GM19193 (cell line): Measurements from ENCODE around the gene KDM5B.

Source experiments
- POLR2A ChIP-seq: IDR thresholded peaks from 4 replicates; pipeline ENCODE4 v1.6.1; 2011; ENCODE audit not compliant: insufficient read depth, insufficient read length; ENCODE audit errors: extremely low read depth

The KDM5B gene

DNA sequence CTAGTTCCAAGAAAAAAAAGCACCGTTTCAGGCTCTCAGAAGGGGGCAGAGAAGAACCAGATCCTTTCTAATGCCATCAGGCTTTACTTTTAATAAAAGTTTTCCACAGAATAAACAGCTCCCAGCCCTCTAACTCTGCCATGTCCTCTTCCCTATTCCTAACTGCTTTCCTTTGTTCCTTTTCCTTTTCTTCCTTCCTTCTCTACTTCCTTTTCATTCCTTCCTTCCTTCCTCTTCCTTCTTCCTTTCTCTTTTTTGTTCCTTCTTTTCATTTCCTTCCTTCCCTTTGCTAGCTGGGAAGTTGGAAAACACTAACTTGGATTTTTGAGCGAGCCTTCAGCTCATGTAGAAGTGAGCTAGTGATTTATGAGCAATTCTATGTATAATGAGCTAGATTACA is 46.2 kb downstream of the KDM5B start:
- TF ChIP-seq POLR2A = no peak

DNA sequence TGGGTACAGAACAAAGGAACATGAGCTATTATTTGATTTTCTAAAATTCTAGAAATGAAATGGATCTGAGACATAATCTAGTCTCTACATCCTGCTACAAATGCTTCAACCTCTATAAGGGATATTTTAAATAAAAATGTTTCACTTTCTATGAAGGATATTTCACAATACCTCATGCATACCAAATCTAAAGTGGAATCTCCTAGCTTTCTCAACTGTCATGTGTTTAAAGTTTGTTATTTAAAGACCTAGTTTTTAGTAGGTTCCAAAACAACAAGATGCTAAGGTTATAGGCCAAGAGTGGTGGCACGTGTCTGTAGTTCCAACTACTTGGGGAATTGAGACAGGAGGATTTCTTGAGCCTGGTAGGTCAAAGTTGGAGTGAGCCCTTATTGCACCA is 47.6 kb downstream of the KDM5B start:
- TF ChIP-seq POLR2A = no peak

DNA sequence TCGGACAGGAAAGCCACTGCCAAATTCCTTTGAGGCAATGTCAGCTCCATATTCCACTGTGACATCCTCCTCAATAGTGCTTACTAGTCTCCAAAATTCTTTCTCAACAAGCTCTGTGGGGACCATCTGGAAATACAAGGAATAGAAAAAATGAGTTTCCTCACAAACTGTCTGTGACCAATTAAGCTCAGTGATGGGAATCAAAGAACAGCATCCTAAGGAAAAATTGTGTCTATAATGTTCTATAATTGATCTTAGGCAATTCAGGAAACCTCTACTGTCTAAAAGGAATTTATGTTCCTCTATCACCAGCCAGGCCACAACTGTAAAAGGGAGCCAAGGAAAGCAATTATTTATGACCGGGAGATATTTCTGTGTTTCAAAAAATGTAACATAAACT is 51.8 kb downstream of the KDM5B start:
- no peak for TF ChIP-seq POLR2A

DNA sequence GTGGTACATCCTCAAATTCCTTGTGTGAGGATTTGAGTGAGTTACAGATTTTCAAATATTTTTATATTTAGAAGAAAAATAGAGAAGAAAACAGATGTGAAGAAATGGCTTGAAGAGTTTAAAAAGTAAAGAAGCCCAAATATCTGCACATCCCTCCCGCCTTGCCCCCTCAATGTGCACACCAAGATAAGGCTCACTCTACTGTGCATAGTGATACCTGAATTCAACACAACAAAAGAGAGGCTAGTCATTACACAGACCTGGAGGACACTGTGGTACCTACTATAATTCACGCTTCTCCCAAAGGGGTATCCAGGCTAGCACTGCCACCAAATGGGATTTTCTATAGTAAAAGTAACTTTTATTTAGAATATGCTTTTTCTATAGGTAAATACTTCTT is 53.9 kb downstream of the KDM5B start:
- TF ChIP-seq POLR2A = no peak

DNA sequence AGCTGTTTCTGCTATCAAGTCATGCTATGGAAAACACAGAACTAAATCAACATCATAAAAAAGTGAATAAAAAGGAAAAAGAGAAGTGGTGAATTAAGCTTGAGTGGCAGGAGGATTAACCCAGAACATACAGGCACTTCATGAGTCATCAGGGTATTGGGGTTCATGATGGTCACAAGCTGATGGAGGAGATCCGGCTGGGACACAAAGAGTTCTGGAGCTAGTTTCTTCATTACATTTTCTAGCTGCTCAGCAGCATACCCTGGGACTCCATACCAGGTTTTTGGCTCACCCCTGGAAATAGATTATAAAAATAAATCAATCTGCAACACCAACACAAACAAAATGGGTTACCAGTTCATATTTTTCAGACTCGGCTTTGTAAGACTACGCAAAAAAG is 55.4 kb downstream of the KDM5B start:
- no peak for TF ChIP-seq POLR2A

DNA sequence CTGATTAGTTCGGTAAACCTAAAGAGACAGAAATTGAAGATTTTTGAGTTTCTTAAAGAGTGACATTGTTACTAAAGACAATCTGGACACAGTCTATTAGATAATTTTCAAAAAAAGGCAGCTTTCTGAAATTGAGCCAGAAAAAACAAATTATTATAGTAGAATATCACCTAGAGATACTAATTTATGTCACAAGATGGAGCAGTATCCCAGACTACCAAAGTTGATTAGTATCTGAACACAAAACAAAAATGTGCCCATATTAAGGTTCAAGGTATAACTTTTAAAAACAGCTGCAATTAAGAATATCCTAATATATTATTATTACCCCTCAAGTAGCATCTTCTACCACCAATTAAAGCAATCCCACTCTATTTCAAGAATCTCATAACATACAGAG is 57.5 kb downstream of the KDM5B start:
- no peak for TF ChIP-seq POLR2A

DNA sequence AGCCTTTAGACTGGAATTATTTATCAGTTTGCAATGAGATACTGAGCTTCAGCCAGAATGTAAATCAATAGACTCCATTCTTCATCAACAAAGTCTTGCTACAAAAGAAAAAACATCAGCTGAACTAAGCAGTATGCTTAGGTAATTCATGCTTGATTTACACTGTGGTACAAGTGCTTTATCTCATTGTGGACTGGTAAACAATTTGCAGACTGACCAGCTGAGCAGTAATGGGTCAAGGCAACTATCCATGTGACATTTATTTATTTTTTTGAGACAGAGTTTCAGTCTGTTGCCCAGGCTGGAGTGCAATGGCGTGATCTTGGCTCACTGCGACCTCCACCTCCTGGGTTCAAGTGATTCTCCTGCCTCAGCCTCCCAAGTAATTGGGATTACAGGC is 58.2 kb downstream of the KDM5B start:
- no peak for TF ChIP-seq POLR2A

DNA sequence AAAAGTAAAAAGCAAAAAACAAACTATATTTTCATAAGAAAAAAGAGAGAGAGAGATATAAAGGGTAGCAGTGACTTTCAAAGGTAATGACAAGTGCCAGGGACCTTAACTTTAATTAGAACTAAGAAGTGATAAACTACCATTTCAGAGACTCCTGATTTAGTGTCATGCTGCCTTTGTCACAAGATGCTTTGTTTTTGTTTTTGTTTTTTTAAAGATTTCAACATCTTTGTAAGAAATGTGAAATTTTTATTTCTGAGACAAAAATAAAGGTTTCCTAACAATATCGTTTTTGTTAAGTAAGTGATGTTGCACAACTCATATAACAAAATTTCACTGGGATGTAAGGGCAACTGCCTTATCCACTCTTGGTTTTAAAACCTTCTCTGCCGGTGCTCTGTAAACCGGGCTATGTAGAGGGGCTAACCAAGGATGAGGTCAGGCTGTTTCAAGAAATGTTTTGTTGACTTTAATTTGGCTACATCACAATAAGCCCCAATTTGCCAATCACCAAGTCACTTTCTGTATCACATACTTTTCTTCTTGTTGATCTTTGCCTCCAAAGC is 62.8 kb downstream of the KDM5B start:
- no peak for TF ChIP-seq POLR2A

DNA sequence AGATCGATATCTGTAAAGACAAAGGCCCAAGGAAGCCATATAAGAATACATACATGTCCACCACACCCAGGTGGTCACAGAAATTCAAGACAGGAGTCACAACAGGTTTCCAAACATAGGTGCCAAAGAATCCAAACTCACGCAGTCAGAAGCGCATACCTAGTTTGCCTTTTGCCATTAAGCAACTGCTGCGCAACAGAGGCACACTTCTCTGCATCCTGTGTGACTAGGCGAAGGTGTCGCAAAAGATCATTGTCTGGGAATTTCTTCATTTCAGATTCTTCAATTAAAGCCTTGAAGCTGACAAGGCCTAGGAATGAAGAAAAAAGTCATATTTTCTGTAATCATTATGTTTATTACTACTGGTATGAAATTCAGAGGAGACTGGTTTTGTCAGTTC is 65.7 kb downstream of the KDM5B start:
- TF ChIP-seq POLR2A = no peak

DNA sequence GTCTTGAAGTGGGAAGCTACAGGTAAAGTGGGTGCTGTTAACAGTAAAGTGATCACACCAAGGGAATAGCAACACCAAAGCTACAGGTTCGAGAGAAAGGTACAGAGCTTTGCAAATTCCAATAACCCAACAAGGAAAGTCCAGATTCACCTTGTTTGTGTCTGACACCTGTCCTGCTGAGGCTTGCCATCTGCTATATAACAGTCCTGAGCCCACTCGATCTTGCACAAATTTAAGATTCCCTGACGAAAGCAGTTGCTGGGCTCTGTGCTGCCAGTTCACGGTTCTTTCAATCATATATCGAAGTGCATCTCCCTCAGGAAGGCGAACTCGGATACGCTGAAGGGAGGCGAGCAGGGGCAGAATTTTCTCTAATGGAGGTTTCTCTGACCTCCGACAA is 75.0 kb downstream of the KDM5B start:
- no peak for TF ChIP-seq POLR2A

DNA sequence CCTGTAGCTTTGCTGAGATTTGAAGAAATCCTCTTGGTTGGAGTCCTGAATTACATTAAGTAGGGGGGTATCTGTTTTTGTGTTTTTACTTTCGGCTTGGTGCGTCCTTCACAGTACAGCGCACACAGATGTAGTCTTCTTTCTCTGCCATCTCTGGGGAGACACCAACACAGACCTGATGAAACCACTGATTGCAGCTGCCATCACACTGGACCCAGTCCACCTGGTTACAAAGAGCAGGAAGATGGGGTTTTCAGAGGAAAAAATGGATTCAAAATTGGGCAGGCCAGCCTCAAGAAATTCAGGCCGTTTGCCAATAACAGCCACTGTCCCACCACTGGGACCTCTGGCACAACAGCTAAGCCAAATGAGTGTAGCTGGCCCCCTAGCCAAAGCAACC is 79.3 kb downstream of the KDM5B start:
- no peak for TF ChIP-seq POLR2A

DNA sequence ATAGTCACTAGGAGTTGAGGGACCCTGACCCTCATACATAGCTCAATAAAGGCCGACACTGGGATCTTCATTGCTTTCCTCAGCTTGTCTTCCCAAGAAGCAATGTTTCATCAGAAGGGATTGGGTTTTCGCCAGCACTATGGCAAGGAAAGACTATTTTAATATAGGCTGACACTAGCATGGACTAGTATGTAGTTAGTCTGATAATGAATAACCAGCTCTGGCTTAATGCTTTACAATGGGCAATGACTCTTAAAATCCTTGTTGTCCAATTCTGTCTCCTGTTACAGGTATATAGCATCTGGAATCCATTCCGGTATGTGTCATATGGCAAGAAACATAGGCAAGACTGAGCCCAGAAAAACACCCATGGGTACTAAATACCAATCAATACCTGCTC is 82.7 kb downstream of the KDM5B start:
- TF ChIP-seq POLR2A = no peak

DNA sequence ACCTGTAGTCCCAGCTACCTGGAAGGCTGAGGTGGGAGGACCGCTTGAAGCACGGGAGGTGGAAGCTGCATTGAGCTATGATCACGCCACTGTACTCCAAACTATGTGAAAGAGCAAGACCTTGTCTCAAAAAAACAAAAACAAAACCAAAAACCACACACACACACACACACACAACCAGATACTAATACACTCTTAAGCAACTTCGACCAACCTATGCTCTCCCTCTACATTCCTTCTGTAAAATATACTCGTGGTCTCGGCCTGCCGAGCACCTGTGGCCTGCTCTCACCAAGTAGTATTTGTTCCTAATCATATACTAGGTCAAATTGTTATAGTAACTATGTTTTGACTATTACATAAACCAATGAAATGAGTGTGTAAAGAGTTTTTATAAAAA is 84.5 kb downstream of the KDM5B start:
- TF ChIP-seq POLR2A = no peak

DNA sequence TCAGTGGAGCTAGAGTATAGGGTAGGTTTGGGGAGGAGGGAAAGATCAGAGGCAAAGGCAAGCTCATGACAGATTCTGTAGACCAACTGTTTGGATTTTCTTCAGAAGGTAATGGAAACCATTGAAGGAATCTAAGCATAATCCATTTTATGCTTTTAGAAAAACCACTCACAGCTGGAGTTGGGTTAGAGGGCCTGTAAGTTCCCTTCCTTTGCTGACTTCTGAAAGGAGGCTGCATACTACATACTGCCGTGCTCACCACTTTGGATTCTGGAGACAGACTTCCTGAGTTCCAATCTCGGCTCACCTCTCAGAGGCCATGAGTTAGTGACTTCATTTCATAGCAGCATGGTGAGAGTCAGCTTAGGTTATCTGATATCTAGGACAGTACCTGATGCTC is 91.6 kb downstream of the KDM5B start:
- no peak for TF ChIP-seq POLR2A

DNA sequence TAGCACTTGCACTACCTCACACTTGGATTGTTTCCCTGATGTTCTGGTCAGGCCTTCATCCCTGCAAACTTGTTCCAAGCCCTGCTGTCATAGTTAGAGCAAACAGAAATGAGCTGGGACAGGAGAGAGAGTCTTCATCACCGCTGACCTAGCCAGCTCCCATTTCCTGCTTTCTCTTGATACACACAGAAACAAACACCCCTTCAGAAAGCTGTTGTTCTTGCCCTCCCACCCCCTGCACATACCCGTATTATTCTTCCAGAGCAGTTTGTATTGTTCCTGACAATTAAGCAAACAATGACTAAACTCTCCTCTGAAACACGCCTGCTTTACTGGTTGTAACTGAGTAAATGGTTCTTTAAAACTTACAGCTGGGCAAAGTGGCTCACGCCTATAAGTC is 95.1 kb downstream of the KDM5B start:
- TF ChIP-seq POLR2A = no peak

DNA sequence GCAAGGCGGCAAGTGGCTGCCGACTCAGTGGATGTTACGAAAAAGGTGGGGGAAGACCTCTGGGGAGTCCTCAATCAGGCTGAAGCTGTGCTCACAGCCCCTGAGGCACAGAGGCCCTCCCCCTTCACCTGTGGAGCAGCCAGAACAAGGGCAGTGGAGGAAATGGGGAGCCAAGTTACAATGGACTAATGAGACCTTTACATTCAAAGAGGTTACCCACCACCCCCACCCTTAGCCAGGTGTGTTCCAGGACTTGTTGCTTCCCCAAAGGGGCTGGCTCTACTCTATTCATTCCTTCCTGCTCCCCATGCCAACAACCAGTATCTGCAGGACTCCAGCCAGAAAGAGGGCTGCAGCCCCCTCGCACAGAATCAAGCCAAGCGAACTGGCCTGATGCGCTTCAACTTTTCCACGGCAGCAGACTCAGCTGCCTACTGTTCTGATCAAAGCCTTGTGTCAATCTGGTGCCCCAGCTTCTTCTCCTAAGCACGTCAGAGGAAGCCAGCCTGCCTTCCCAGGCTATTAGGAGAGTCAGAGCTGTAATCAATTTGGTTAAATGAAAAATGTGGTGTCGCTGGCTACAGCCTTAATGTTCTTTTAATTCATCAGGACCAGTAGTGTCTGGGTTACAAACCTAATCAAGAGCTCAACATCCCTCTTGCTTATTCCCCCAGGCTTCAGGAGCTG is 96.1 kb downstream of the KDM5B start:
- no peak for TF ChIP-seq POLR2A
